Measurements from ENCODE around the gene SYNDIG1.

Gene SYNDIG1

GRCh38 chr20:24495266-24495665, 25.8 kb downstream of the SYNDIG1 start:
- H3K4me3 ChIP-seq (ENCODE audit: low read depth, low read length), result no peak overlapping the region
- no peak for TF ChIP-seq CTCF (IDR thresholded peaks at IDR 0.05; ENCODE audit: low read depth, low read length, missing control alignments)
- no peak for DNase-seq (ENCODE audit: low read depth)

- no peak for DNase-seq (ENCODE audit: low read depth)
- TF ChIP-seq CTCF (IDR thresholded peaks at IDR 0.05; ENCODE audit: low read depth, low read length, missing control alignments), result no peak
- H3K4me3 ChIP-seq (ENCODE audit: low read depth, low read length), result no peak overlapping the region
Observed at GRCh38 chr20:24497851-24498250, 28.4 kb downstream of the SYNDIG1 start.

DNA sequence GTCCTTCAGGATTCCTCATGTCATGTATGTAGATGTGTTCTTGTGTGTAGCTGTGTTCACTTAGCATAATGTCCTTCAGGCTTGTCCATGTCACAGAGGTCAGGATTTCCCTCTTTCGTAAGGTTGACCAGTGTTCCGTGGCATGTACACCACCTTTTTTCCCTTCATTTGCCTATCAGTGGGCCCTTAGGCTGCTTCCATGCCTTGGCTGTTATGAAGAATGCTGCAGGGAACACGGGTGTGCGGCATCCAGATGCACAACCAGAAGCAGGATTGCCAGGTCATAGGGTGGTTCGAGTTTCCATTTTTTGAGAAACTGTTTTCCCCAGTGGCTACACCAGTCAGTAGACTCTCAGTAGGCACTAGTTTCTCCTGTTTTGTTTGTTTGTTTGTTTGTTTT, 29.2 kb downstream of the SYNDIG1 start:
- no peak overlapping the region for H3K4me3 ChIP-seq (ENCODE audit: low read depth, low read length)
- DNase-seq (ENCODE audit: low read depth), result no peak
- TF ChIP-seq CTCF (IDR thresholded peaks at IDR 0.05; ENCODE audit: low read depth, low read length, missing control alignments), result no peak

- no peak overlapping the region for H3K4me3 ChIP-seq (ENCODE audit: low read depth, low read length)
- TF ChIP-seq CTCF (IDR thresholded peaks at IDR 0.05; ENCODE audit: low read depth, low read length, missing control alignments), result no peak
- DNase-seq (ENCODE audit: low read depth), result no peak
Observed at GRCh38 chr20:24499472-24499871, 30.0 kb downstream of the SYNDIG1 start.

- no peak overlapping the region for H3K4me3 ChIP-seq (ENCODE audit: low read depth, low read length)
- TF ChIP-seq CTCF (IDR thresholded peaks at IDR 0.05; ENCODE audit: low read depth, low read length, missing control alignments), result no peak
- no peak for DNase-seq (ENCODE audit: low read depth)
Observed at GRCh38 chr20:24501764-24502556, 32.5 kb downstream of the SYNDIG1 start.

DNA sequence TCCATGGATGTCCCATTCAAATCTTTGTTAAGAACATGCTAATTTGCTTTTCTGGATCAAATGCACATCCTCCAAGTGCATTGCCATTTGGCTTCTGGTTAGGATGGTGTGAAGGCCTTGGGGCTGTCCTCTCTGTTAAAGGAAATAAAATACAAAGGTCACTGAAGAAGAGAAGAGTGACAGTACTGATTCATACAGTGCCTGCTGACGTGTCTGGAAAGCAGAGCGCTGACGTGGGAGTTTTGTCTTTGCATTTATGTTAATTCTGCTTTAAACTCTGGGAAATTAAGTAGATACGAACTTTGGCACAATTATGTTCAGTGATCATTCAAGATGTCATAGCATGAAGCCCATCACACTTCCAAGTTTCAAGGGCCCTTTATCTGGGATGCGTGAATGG, 33.2 kb downstream of the SYNDIG1 start:
- H3K4me3 ChIP-seq (ENCODE audit: low read depth, low read length), result no peak overlapping the region
- no peak for TF ChIP-seq CTCF (IDR thresholded peaks at IDR 0.05; ENCODE audit: low read depth, low read length, missing control alignments)
- DNase-seq (ENCODE audit: low read depth), result no peak

GRCh38 chr20:24503352-24503931, 34.0 kb downstream of the SYNDIG1 start:
- DNase-seq (ENCODE audit: low read depth), result no peak
- no peak for TF ChIP-seq CTCF (IDR thresholded peaks at IDR 0.05; ENCODE audit: low read depth, low read length, missing control alignments)
- no peak overlapping the region for H3K4me3 ChIP-seq (ENCODE audit: low read depth, low read length)
